PFSK-1 (cell line): ENCODE measurements around the gene SEC24C.

Experiments used
- FOXP2 ChIP-seq: optimal IDR thresholded peaks from 2 replicates; pipeline ENCODE3; 2011; ENCODE audit warnings: borderline replicate concordance, control low read depth, inconsistent platforms; ENCODE audit not compliant: insufficient read depth; ENCODE audit errors: extremely low read length, extremely low read depth
- POLR2AphosphoS5 ChIP-seq: IDR thresholded peaks from 2 replicates; pipeline ENCODE4 v1.6.1; 2012; ENCODE audit warnings: low read depth, mild to moderate bottlenecking, control low read depth, low read length, moderate library complexity
- SIN3A ChIP-seq: IDR thresholded peaks from 2 replicates; pipeline ENCODE4 v1.6.1; 2012; ENCODE audit warnings: mild to moderate bottlenecking, low read length, moderate library complexity, borderline replicate concordance; ENCODE audit not compliant: insufficient read depth
- TAF1 ChIP-seq: IDR thresholded peaks from 2 replicates; pipeline ENCODE4 v1.6.1; 2012; ENCODE audit warnings: low read length, control low read depth, borderline replicate concordance; ENCODE audit not compliant: insufficient read depth
- TF ChIP-seq, protein P1 (sequence below), 2 experiments: IDR thresholded peaks; 2 replicates each; pipeline versions ENCODE4 v1.6.1 to v1.8.0; 2011 to 2012; ENCODE audit warnings: low read depth in 2 of 2, low read length in 2 of 2, control low read depth in 1 of 2, inconsistent platforms in 1 of 2, mild to moderate bottlenecking in 1 of 2, moderate library complexity in 1 of 2; ENCODE audit not compliant: insufficient read depth in 1 of 2

The SEC24C gene

DNA sequence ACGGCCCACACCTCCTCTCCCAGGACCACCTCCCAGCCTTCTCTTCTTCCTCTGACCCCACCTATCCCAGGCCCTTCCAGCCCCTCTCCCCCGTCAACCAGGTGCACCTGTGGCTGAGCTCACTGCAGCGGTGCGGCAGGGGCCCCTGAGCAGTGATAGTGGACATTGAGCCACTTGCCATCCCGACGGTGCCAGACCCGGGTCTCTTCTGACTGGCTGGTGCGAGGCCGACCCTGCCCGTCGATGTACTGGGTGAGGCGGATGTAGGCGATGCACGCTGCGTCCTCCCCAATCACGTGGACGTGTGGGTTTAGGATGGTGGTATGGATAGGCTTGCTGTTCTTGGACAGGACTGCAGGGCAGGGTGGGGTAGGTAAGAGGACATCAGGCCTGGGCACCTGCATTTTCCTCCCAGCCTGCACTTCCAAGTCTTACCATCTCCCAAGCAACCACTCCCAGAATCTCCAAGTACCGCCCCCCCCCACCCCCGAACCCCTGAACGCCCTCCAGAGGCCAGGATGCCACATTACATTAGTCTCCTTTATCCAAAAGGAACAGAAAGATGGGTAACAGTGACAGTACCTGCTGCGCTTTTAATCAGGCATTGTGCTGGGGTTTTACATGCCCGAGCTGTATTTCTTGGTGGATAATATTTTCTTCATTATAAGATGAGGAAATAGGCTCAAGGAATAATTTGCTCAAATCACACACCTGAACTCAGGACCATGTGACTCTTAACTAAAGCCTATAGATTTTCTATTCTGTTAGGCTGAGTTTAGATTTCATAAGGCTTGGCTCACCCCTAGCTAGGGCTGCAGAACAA lies 70.9 kb downstream of the SEC24C start:
- no peak for TF ChIP-seq POLR2AphosphoS5
- TF ChIP-seq TAF1: no peak
- TF ChIP-seq FOXP2: no peak
- TF ChIP-seq, protein P1, sequence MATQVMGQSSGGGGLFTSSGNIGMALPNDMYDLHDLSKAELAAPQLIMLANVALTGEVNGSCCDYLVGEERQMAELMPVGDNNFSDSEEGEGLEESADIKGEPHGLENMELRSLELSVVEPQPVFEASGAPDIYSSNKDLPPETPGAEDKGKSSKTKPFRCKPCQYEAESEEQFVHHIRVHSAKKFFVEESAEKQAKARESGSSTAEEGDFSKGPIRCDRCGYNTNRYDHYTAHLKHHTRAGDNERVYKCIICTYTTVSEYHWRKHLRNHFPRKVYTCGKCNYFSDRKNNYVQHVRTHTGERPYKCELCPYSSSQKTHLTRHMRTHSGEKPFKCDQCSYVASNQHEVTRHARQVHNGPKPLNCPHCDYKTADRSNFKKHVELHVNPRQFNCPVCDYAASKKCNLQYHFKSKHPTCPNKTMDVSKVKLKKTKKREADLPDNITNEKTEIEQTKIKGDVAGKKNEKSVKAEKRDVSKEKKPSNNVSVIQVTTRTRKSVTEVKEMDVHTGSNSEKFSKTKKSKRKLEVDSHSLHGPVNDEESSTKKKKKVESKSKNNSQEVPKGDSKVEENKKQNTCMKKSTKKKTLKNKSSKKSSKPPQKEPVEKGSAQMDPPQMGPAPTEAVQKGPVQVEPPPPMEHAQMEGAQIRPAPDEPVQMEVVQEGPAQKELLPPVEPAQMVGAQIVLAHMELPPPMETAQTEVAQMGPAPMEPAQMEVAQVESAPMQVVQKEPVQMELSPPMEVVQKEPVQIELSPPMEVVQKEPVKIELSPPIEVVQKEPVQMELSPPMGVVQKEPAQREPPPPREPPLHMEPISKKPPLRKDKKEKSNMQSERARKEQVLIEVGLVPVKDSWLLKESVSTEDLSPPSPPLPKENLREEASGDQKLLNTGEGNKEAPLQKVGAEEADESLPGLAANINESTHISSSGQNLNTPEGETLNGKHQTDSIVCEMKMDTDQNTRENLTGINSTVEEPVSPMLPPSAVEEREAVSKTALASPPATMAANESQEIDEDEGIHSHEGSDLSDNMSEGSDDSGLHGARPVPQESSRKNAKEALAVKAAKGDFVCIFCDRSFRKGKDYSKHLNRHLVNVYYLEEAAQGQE (IDR thresholded peaks at IDR 0.05; ENCODE audit: insufficient read depth in 1 of 2, low read depth in 2 of 2, low read length in 2 of 2): no peak
- TF ChIP-seq SIN3A: no peak

DNA sequence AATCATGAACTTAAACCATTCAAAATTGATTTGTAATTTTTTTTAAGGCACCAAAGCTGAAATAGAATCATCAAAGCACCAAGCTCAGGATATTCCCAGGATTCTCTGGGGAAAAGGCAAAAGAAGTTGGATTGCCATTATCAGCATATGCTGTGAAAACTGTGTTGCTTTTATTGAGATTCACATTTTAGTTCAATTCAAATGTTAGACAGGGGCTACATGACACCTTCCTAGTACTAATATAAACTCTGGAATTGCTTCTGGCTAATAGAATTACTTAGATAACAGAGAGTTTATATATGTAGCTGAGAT lies 71.5 kb downstream of the SEC24C start:
- TF ChIP-seq FOXP2 (no peak), POLR2AphosphoS5 (no peak)

DNA sequence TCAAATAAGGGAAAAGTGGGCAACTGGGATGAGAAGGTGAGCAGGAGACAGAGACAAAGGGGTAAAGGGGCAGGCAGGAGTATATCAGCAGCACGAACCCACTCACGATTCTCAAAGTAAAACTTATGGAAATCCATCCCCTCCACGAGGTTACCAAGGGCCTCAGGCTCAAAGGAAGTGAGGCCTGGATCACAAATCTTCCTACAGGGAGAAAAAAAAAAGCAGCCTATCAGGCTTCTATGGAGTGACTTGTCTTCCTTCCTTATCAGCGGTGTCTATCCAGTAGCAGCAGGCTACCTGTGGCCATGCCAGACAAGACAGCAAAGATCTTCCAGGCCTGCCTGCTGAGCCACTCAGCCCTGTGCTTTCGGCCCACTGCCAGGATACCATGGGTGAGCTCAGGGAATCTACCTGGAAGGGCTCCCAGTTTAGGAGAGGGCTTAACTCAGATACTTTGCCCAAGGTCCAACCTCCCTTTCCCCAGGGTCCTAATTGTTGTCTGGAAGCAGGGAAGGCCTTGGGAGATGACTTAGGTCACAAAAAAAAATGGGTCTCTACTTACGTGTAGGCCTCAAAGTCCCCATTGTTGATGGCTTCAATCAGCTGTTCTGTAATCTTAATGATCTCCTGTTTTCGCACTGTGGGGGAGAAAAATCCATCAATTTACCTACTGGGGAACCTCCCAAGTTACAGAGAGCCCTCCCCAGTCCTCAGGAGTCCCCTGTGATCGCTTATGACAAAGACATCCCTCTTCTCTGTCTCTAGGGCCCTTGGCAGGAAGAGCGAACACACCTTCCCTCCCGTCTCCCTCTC lies 73.0 kb downstream of the SEC24C start:
- TF ChIP-seq FOXP2: no peak
- TF ChIP-seq, protein P1 (IDR thresholded peaks at IDR 0.05; ENCODE audit: insufficient read depth in 1 of 2, low read depth in 2 of 2, low read length in 2 of 2): no peak

DNA sequence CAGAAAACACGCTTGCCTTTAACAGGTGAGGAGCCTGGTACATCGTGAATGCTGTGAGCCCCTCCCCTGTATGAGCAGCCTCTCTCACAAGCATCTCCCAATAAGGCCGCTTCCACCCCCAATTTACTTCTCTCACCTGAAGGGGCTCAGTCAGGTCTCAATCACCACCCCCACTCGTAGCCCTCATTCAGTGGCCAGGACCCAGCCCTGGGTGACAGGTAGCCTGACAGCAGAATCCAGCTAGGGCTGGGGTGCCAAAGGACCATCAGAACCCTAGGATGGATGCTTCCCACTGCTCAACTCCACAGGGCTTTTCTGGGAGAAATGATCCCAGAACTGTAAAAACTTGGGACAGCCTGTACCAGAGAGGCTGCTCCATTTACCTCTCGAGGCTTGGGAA lies 73.7 kb downstream of the SEC24C start:
- TF ChIP-seq SIN3A (no peak), FOXP2 (no peak), TAF1 (no peak), POLR2AphosphoS5 (no peak)
- TF ChIP-seq, protein P1 (IDR thresholded peaks at IDR 0.05; ENCODE audit: insufficient read depth in 1 of 2, low read depth in 2 of 2, low read length in 2 of 2): no peak

DNA sequence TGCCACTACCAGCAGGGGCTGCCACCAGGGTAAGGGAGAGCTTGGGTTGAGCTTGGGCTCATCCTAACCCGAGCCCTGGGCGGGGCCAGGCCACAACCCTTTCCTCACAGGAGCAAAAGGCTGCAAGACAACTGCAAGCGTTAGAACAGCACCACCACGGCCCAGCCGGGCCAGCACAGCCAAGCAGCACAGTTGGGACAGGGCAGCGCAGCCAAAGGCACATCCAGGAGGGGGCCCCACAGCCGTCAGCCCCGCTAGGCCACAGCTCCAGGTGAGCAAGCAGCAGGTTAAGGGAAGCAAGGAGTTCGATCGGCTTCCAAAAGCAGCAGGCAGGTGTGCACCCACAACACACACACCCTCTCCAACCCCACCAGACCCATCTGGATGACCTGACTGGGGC lies 74.2 kb downstream of the SEC24C start:
- TF ChIP-seq TAF1 (no peak), FOXP2 (no peak), SIN3A (no peak), POLR2AphosphoS5 (no peak)
- TF ChIP-seq, protein P1 (IDR thresholded peaks at IDR 0.05; ENCODE audit: insufficient read depth in 1 of 2, low read depth in 2 of 2, low read length in 2 of 2): no peak
